Limb (tissue), 2 donors: ENCODE measurements around the gene GOLGA3.

Experiments used
- DNase-seq, 2 donors: peaks; one replicate each; pipeline ENCODE4 v3.0.0-alpha.2; 2016; ENCODE audit errors: extremely low spot score in 2 of 2

Gene GOLGA3

GRCh38 chr12:132720606-132721345 is 107.9 kb downstream of the GOLGA3 start:
- no peak for DNase-seq

- DNase-seq, result no peak
Observed at GRCh38 chr12:132719954-132720324, 108.7 kb downstream of the GOLGA3 start.

- DNase-seq, result no peak
Observed at GRCh38 chr12:132719141-132719953, 109.3 kb downstream of the GOLGA3 start.
